NCI-H748 (cell line): ENCODE results near the gene PLA2G2E.

ENCODE experiments used
- DNase-seq: peaks from one replicate; lab custom pipeline; 2025; ENCODE audit not compliant: unreplicated experiment; lab: John Stamatoyannopoulos, UW

Gene PLA2G2E, protein sequence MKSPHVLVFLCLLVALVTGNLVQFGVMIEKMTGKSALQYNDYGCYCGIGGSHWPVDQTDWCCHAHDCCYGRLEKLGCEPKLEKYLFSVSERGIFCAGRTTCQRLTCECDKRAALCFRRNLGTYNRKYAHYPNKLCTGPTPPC

DNA sequence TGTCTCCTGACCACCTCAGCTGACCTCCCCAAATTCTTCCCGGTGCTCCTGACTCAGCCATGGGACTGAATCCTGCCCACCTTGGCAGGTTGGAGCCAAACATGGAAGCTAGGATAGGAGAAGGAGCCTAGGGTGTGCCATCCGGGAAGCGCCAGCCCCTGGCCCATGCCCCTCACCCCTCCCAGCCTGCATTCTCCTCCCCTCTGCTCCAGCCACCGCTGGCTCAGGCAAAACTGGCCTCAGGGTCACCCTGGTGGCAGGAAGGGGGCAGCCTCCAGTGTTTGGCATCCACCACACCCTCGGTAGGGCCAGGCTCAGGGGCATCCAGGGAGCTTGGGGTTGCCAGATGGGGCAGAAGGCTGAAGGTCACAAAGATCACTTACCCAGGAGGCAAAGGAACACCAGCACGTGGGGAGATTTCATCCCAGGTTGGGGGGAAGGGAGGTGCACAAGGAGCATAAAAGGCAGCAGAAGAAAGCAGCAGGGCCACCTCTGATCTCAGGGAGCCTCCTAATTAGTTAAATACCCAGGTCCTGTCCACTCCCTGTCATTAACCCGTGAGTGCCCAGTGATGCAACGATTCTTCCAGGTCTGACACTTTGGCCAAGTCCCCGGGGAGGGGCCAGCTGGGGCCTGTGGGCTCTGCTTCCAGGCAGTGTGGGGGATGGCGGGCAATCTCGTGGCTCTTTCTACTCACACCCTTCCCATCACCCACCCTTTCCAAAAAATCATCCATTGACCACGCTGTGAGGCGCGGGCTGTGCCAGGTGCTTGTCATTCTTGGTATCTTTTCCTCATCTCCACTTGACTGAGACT is at the start of gene PLA2G2E:
PLA2G2E (minus strand) TSS at position 481 of the 816 bp plus-strand sequence; CDS start at position 423, 58 bp downstream.
- no peak for DNase-seq

GRCh38 chr1:19971664-19972063 is 48.2 kb upstream of the PLA2G2E start:
- DNase-seq, result no peak

DNA sequence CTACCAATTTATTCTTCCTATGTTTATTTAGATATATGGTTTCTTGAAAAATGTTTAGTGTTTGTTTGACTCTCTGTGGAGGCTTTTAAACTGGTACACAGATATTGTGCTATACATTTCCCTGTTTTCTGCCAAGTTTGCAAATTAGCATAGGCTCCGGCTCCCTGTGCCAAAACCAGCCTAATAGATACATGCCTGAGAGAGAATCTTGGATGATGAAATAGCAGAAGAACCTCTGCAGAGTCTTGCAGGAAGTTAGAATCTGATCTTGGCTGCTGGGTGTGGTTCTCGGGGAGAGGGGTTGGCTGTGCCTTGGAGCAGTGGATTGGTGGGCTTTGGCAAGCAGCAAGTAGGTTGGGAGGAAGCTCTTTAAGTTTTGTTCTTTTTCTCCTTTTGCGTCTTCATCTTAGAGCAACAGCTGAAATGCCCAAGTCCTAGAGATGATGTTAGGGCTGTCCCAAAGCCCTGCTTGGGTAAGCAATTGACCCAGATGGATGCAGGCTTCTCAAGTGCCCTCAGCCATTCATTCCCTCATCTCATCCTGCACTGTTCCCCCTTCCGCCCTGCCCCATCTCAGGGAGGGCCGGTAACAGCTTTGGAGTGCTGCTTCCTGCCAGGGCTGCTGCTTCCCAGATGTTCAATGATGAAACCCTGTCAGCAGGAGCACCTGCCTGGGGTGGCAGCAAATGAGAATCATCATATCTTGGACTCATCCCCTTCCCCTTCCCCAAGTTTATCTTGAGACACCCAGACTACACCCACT is 46.7 kb upstream of the PLA2G2E start:
- no peak for DNase-seq

- no peak for DNase-seq
These were observed 44.4 kb upstream of the PLA2G2E start for GRCh38 chr1:19967808-19968207.

DNA sequence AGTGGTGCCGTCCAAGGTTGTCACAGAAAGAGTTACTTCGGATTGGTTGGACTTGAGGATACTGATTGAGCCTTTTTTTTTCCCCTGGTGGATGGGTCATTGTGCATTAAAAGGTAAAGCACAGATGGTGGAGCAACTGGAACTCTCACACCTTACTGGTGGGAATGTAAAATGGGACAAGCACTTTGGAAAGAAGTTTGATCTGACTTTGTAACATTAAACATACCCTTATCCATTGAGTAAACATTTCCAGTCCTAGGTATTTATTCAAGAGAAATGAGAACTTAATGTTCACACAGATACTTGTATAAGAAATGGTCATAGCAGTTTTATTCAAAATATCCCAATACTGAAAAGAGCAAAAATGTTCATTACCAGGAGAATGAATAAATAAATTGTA is 41.1 kb upstream of the PLA2G2E start:
- no peak for DNase-seq

DNA sequence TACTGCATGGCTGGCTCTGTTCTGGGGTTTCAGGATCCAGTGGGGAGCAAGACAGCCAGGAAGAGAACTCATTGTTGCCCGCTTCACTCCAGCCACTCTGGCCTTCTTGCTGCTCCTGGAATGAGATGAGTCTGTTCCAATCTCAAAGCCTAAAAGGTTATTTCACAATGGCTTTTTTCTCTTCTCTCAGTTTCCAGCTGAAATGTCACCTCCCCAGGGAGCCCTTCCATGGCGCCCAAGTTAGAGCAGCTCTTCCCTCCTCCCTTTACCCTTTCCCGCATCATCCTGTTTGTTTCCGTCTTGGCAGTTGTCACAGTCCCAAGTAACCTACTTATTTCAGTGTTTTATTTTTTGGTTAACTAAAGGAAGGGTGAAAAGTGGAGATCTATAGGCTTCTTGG is 40.2 kb upstream of the PLA2G2E start:
- DNase-seq, result no peak

- no peak for DNase-seq
These were observed 37.2 kb upstream of the PLA2G2E start for GRCh38 chr1:19960591-19960990.

- no peak for DNase-seq
These were observed 34.4 kb upstream of the PLA2G2E start for GRCh38 chr1:19957779-19958178.

GRCh38 chr1:19955534-19956170 is 32.2 kb upstream of the PLA2G2E start:
- no peak for DNase-seq

- DNase-seq, result no peak
These were observed 30.6 kb upstream of the PLA2G2E start for GRCh38 chr1:19954059-19954458.

DNA sequence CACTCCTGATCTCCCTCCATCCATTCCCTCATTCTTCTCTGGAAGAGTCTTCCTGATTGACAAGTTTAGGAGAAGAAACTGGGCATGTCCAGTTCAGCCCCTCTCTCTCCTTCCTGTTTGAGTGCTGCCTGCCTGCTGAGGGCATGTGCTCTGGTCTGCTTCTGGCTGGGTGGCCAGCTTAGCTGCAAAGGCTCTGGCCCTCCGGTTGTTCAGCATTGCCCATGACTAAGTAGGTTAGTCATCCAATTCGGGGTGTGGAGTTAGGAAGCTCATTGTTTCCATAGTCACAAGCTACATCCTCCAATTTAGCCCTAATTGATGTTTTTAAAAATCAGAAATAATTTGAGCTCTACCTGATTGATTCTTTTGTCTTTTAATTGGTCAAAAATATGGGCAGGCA is 25.6 kb upstream of the PLA2G2E start:
- no peak for DNase-seq

DNA sequence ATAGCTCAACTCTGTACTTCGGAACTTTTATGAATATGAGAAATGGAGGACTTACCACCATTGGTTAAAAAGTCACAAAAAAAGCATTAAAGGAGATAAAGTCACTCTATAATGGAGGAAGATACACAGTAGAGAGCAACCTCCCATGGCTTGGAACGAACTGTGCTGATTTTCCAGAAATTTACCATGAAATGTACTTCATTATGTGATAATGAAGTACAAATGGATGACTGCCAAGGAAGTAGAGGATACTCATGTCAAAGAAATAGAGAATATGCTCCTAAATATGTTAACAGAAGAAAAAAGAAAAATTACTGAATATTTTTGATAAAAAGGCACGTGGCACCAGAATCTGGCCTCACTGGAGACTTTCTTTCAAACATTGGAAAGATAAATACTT is 23.6 kb upstream of the PLA2G2E start:
- DNase-seq, result no peak

GRCh38 chr1:19946331-19946751 is 22.9 kb upstream of the PLA2G2E start:
- DNase-seq, result no peak

DNA sequence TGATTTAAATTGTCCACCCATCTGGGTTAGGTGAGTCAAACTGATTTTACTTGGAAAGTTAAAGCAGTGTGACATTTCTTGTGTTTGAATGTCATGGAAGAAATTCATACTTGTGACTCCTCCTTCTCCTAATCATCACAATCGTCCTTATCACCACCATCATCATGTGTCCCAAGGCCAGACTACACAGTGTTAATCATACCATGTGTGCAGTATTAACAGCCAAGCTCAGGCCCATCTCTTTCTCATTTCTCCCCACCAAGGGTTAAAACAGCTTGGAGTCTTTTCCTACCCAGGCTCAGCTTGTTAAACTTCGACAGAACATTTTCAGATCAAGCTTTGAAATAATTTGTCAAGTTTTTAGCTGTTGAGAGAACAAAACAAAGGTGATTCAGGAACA is 22.5 kb upstream of the PLA2G2E start:
- no peak for DNase-seq

GRCh38 chr1:19942657-19943056 is 19.2 kb upstream of the PLA2G2E start:
- DNase-seq, result no peak

DNA sequence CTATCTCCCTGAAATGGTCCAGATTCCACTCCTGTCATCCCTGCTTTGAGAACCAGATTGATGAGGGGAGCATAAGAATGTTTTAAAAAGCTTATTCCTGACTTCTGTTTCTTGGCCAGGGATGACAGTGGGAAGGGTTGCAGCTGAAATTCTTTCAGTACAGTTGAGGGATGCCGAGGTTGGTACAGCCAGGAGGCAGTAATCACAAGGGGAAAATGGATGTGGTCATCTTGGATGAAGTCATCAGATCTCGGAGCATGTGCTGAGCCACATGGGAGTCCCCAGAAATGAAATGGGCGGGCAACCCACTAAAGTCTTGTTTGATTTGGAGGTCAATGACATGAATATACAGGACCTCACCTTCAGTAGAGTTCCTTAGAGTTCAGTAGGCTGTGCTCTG is 18.7 kb upstream of the PLA2G2E start:
- DNase-seq, result no peak

- DNase-seq, result peak; percentile 7
These were observed 17.8 kb upstream of the PLA2G2E start for GRCh38 chr1:19941206-19941568.

DNA sequence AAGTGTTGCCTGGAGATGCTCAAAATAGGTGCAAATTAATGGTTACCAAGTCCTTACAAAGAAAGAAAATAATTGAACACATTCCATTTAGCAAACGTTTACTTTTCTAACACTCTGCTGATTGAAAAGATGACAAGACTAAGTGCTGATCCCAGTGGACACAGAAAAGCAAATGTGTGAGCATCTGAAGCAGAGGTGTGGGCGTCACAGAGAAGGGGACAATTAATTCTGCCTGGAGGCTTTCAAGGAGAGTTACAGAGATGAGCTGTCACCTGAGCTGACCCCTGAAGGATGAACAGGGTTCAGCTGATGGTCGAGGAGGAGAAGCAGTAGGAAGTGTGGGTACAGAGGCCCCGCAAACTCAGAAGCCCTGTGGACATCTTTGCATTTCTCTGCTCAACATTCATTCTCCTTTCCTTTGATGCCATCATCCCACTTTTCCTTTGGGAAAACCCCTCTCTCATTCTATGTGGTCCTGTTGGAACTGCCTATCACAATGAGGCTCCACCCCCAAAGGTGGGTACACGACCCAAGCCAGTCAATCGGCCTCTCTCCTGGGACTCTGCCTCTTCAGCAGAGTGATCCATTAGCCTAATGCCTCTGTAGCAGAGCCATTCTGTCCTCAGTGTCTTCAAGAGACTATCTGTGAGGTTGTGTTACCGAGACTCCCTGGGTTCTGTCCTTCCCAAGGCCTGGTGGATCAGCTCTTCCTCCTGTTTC is 17.2 kb upstream of the PLA2G2E start:
- no peak for DNase-seq

GRCh38 chr1:19938472-19938871 is 15.1 kb upstream of the PLA2G2E start:
- no peak for DNase-seq

DNA sequence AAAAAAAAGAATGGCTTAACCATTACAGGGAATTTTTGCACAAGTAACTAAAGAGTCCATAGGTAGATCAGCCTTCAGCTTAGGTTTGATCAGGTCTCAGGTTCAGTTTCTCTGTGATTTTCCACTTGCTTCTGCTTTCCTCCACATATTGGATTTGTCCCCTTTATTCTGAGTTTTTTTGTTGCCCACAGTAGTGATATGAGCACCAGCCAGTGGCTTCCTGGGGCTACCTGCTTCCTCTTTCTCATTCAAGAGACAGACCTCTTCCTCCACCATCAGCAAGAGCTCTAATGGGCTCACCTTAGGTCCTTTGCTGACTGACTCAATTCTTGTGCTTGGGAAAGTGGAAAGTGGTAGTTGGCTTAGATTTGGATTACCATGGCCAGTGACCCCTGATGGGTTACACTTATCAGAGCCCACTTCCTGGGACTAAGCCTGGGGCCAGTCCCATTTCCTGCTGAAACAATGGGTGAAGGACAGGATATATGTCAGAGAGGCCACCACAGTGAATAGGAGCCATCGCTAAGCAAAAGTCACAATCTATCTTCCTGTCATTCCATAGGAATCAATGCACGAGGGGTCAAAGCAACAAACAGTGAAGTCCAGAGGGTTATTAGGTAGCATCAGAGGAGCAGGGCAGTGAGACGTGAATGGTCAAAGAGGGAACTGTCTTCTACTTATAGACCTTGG is 12.8 kb upstream of the PLA2G2E start:
- DNase-seq, result no peak
